H9 (cell line): Measurements from ENCODE around the gene IMMP2L. TPM values are rescaled to one million over a fixed set of nuclear protein-coding genes. Genes with fewer than 3 reads are reported as not detected.

Experiments
- DNase-seq: peaks from one replicate; pipeline ENCODE4 v3.0.0-alpha.2; 2017
- H2AFZ ChIP-seq: one replicate; pipeline ENCODE4 v1.6.1; 2013; ENCODE audit warnings: mild to moderate bottlenecking, low read length, control low read depth, moderate library complexity
- H2AK5ac ChIP-seq: 2 replicates; pipeline ENCODE4 v1.6.1; 2013; ENCODE audit warnings: low read length, control low read depth, mixed read lengths; ENCODE audit not compliant: insufficient read length
- H2BK120ac ChIP-seq: one replicate; pipeline ENCODE4 v1.6.1; 2013; ENCODE audit warnings: low read depth, mild to moderate bottlenecking, low read length, control low read depth, inconsistent platforms; ENCODE audit not compliant: poor library complexity, severe bottlenecking
- H2BK12ac ChIP-seq: 2 replicates; pipeline ENCODE4 v1.6.1; 2013; ENCODE audit warnings: low read length, control low read depth, mixed read lengths, low read depth; ENCODE audit not compliant: insufficient read length
- H2BK15ac ChIP-seq: 2 replicates; pipeline ENCODE4 v1.6.1; 2013; ENCODE audit warnings: low read depth, low read length, control low read depth
- H2BK20ac ChIP-seq: one replicate; pipeline ENCODE4 v1.6.1; 2013; ENCODE audit warnings: low read depth, mild to moderate bottlenecking, low read length, control low read depth, inconsistent platforms; ENCODE audit not compliant: poor library complexity, severe bottlenecking
- H2BK5ac ChIP-seq: 2 replicates; pipeline ENCODE4 v1.6.1; 2013; ENCODE audit warnings: low read length, control low read depth, mixed read lengths; ENCODE audit not compliant: insufficient read length
- H3K14ac ChIP-seq: 2 replicates; pipeline ENCODE4 v1.6.1; 2013; ENCODE audit warnings: low read length, control low read depth; ENCODE audit not compliant: insufficient read depth
- H3K18ac ChIP-seq: 2 replicates; pipeline ENCODE4 v1.6.1; 2013; ENCODE audit warnings: low read depth, mild to moderate bottlenecking, mixed read lengths, low read length, control low read depth; ENCODE audit not compliant: insufficient read length
- H3K23ac ChIP-seq: 2 replicates; pipeline ENCODE4 v1.6.1; 2013; ENCODE audit warnings: low read length, control low read depth, mixed read lengths, low read depth; ENCODE audit not compliant: insufficient read length
- H3K23me2 ChIP-seq: 2 replicates; pipeline ENCODE4 v1.6.1; 2013; ENCODE audit warnings: low read depth, mild to moderate bottlenecking, mixed read lengths, low read length, control low read depth; ENCODE audit not compliant: insufficient read length, poor library complexity, severe bottlenecking
- H3K27ac ChIP-seq: 2 replicates; pipeline ENCODE4 v1.5.1; 2013; ENCODE audit warnings: low read length, control low read depth, mixed read lengths, low read depth; ENCODE audit not compliant: insufficient read length
- H3K27me3 ChIP-seq: 2 replicates; pipeline ENCODE4 v1.6.1; 2013; ENCODE audit warnings: low read length, control low read depth, inconsistent platforms; ENCODE audit not compliant: insufficient read depth
- H3K4ac ChIP-seq: 2 replicates; pipeline ENCODE4 v1.6.1; 2013; ENCODE audit warnings: low read depth, mild to moderate bottlenecking, control low read depth, inconsistent platforms, low read length, moderate library complexity
- H3K4me1 ChIP-seq: 2 replicates; pipeline ENCODE4 v1.6.1; 2013; ENCODE audit warnings: low read length, control low read depth, inconsistent platforms; ENCODE audit not compliant: insufficient read depth
- H3K4me2 ChIP-seq: 2 replicates; pipeline ENCODE4 v1.6.1; 2013; ENCODE audit warnings: low read length, control low read depth, mixed read lengths; ENCODE audit not compliant: insufficient read length, insufficient read depth
- H3K56ac ChIP-seq: 2 replicates; pipeline ENCODE4 v1.6.1; 2013; ENCODE audit warnings: low read depth, mild to moderate bottlenecking, mixed read lengths, low read length, control low read depth; ENCODE audit not compliant: insufficient read length
- H3K79me1 ChIP-seq: 2 replicates; pipeline ENCODE4 v1.6.1; 2013; ENCODE audit warnings: low read depth, mild to moderate bottlenecking, moderate library complexity, low read length, control low read depth, inconsistent platforms; ENCODE audit not compliant: insufficient read depth, poor library complexity, severe bottlenecking
- H3K79me2 ChIP-seq: 2 replicates; pipeline ENCODE4 v1.6.1; 2013; ENCODE audit warnings: low read length, control low read depth, inconsistent platforms; ENCODE audit not compliant: insufficient read depth
- H3K9ac ChIP-seq: 2 replicates; pipeline ENCODE4 v1.6.1; 2013; ENCODE audit warnings: low read length, control low read depth, mixed read lengths; ENCODE audit not compliant: insufficient read length; ENCODE audit errors: extremely low read depth
- H3K9me3 ChIP-seq: one replicate; pipeline ENCODE4 v1.6.1; 2013; ENCODE audit warnings: low read depth, low read length, inconsistent platforms; ENCODE audit not compliant: control insufficient read depth
- H3T11ph ChIP-seq: one replicate; pipeline ENCODE4 v1.6.1; 2013; ENCODE audit warnings: mild to moderate bottlenecking, low read length, control low read depth, inconsistent platforms
- H4K20me1 ChIP-seq: one replicate; pipeline ENCODE4 v1.6.1; 2013; ENCODE audit not compliant: control insufficient read depth, insufficient read length, insufficient read depth
- H4K5ac ChIP-seq: 2 replicates; pipeline ENCODE4 v1.6.1; 2013; ENCODE audit warnings: low read depth, mild to moderate bottlenecking, mixed read lengths, low read length, control low read depth; ENCODE audit not compliant: insufficient read length
- H4K8ac ChIP-seq: replicated peaks from 2 replicates; pipeline ENCODE4 v1.6.1; 2013; ENCODE audit warnings: low read length, control low read depth, mixed read lengths, low read depth; ENCODE audit not compliant: insufficient read length
- H4K91ac ChIP-seq: 2 replicates; pipeline ENCODE4 v1.6.1; 2013; ENCODE audit warnings: low read depth, mild to moderate bottlenecking, moderate library complexity, mixed read lengths, low read length, control low read depth; ENCODE audit not compliant: insufficient read length
- H3K27ac Mint-ChIP-seq, 3 experiments: 2 replicates in 2 of 3; 3 replicates in 1 of 3; pipeline ENCODE4 v1.8.0; 2020 to 2021; ENCODE audit warnings: mixed read lengths in 3 of 3, mild to moderate bottlenecking in 1 of 3, moderate library complexity in 1 of 3
- H3K27me3 Mint-ChIP-seq: 2 replicates; pipeline ENCODE4 v1.8.0; 2021; ENCODE audit warnings: low read depth, mild to moderate bottlenecking, moderate library complexity, mixed read lengths
- H3K36me3 Mint-ChIP-seq, 3 experiments: 2 replicates in 2 of 3; 3 replicates in 1 of 3; pipeline ENCODE4 v1.8.0; 2020 to 2021; ENCODE audit warnings: low read depth in 3 of 3, mixed read lengths in 3 of 3; ENCODE audit not compliant: insufficient read depth in 1 of 3
- H3K4me1 Mint-ChIP-seq, 2 experiments: 2 replicates each; pipeline ENCODE4 v1.8.0; 2020; ENCODE audit warnings: mixed read lengths in 2 of 2
- H3K4me3 Mint-ChIP-seq, 2 experiments: 2 replicates in 1 of 2; 3 replicates in 1 of 2; pipeline ENCODE4 v1.8.0; 2020 to 2021; ENCODE audit warnings: mild to moderate bottlenecking in 2 of 2, mixed read lengths in 2 of 2, moderate library complexity in 1 of 2
- H3K9me3 Mint-ChIP-seq, 2 experiments: 2 replicates in 1 of 2; 3 replicates in 1 of 2; pipeline ENCODE4 v1.8.0; 2020; ENCODE audit warnings: mild to moderate bottlenecking in 2 of 2, mixed read lengths in 2 of 2, moderate library complexity in 1 of 2
- CTCF ChIP-seq: fragments of 200-600 bp; sonication (generic); conservative IDR thresholded peaks from 3 replicates; pipeline ENCODE4 v1.8.0; 2021; ENCODE audit warnings: antibody characterized with exemption, mild to moderate bottlenecking
- WGBS: extraction: QIAGEN DNeasy Blood & Tissue Kit; methylation state at CpG from one replicate; pipeline ENCODE4 v1.1.7; 2013; ENCODE audit warnings: missing lambda C conversion rate, low lambda C conversion rate, mixed read lengths; ENCODE audit not compliant: insufficient read length; ENCODE audit errors: extremely low coverage; 5-methylcytosine and 5-hydroxymethylcytosine counted together
- total RNA-seq: library from RNA; stranded (reverse); gene quantifications from 2 replicates; pipeline ENCODE4 v1.2.1, GENCODE V29; 2021

The IMMP2L gene
- total RNA-seq, 1 experiment from 2014 or later = 14.7 TPM

DNA sequence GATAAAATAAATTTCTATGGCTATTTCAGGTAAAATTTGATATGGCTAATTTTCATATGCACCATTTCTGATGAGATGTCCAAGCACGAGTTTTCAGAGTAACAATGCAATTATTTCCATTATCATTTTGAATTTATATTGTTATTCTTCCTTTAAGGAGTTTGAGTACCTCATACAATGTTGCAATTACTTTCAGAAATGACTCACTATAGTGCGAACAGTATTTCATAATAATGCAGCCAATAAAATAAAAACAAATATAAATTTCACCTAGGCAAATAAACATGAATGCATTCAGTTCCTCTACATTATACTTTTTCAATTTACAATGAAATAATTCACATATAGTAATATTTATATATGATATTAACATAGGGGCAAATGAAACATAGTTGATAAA, 550.1 kb downstream of the IMMP2L start:
- no peaks in the 10 kb centered on the region for H3K27me3 Mint-ChIP-seq
- Histone ChIP-seq H3K14ac (no peak overlapping the region), H3K27ac (no peak overlapping the region), H3K9ac (no peak overlapping the region), H3K4me1 (no peaks in the 10 kb centered on the region), H3T11ph (no peak overlapping the region), H2AFZ (no peak overlapping the region), H2BK5ac (no peak overlapping the region), H3K56ac (no peak overlapping the region), H3K27me3 (no peaks in the 10 kb centered on the region), H2AK5ac (no peak overlapping the region), H4K20me1 (no peaks in the 10 kb centered on the region), H3K4me2 (no peak overlapping the region), H3K79me2 (no peaks in the 10 kb centered on the region), H2BK15ac (no peak overlapping the region), H4K91ac (no peak overlapping the region), H2BK12ac (no peak overlapping the region), H4K5ac (no peak overlapping the region), H3K9me3 (no peaks in the 10 kb centered on the region), H3K23me2 (no peaks in the 10 kb centered on the region), H3K79me1 (no peaks in the 10 kb centered on the region), H3K23ac (no peak overlapping the region), H3K4ac (no peak overlapping the region), H2BK120ac (no peak overlapping the region), H2BK20ac (no peak overlapping the region), H3K18ac (no peak overlapping the region), H4K8ac (no peak overlapping the region)
- no peak for TF ChIP-seq CTCF
- H3K9me3 Mint-ChIP-seq = no peaks in the 10 kb centered on the region
- H3K27ac Mint-ChIP-seq = no peak overlapping the region
- WGBS = no CpG with 5 or more reads among the region's 2 CpGs
- H3K4me3 Mint-ChIP-seq = no peak overlapping the region
- no peaks in the 10 kb centered on the region for H3K36me3 Mint-ChIP-seq
- H3K4me1 Mint-ChIP-seq = 0 out of 4 replicates have a peak, but pooled peaks cover 0 to 2% of the 10 kb centered on the region in 2 experiments
- DNase-seq = no peak
